Activated CD4-positive, CD25-positive, alpha-beta regulatory T cell treated with anti-CD3 and anti-CD28 coated beads, Interleukin-2, amount 50 U/mL, for 72 hours (primary cell): ENCODE data around the gene CD40.
A peak's percentile ranks its signal among the peaks of the same experiment; 100 is the strongest.

Source experiments
- DNase-seq: peaks from one replicate; pipeline ENCODE4 v3.0.0; 2021

The CD40 gene

DNA sequence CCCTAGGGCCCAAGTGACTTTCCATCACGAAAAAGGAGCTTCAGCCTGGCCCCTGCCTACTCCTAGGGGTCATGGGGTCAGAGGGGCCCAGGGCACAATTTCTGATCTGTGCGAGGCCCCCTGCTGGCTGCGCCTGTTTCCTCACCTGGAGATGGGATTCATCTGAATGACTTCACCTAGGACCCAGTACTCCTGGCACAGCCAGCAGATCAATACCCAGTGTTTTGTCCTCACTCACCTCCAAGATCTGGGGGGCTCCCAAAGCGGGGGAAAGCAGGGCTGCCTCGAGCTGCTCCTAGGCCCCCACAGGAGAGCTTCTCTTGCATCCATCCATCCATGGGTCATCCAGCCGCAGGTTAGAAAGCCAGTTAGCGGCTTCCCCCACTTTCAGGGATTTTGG is 33.8 kb downstream of the CD40 start:
- peak; percentile 48 for DNase-seq

DNA sequence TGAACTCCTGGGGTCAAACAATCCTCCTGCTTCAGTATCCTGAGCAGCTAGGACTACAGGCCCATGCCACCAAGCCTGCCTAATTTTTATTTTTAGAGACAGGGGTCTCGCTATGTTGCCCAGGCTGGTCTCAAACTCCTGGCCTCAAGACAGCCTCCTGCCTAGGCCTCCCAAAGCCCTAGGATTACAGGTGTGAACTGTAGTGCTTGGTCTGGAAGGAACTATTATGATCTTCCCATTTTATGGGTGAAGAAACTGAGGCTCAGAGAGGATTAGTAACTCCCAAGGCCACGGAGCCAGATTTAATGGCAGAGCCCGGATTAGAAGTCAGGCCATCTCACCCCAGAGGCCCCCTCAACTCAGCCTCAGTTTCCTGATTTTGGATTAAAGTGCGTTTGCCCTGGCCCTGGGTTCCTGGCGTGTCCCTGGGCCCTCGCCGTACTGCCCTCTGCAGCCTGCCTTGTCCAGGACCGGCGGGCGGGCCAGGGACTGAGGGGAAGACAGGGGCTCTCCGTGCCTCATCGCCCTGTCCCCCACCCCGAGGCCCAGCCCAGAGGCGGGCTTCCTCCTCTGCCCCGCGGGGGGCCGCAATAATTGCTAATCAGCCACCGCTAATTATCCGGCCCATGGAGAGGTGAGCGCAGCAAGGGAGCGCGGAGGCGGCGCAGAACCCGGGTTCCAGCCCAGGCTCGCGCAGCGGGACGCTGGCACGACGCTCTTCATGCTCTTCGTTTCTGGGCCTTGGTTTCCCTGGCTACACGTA is 34.9 kb downstream of the CD40 start:
- DNase-seq: no peak

DNA sequence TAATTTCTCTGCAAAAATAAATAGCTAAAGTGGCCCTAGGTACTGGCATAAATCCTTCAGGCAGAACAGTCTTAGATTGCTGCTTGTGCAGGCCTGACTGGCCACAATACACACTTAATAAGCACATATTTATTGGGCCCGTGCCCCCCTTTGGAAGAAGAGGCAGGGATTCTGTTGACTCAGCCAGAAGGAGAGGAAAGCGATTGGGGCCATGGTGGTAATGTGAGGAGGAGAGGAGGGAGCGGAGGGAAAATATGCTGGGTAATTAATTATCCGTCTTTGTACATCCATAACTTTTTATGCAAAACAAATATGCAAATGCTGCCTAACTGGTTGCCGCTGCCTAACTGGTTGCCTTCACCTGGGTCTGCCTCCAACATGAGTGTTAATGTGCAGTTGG is 36.2 kb downstream of the CD40 start:
- no peak for DNase-seq

- DNase-seq: no peak
These were observed 36.7 kb downstream of the CD40 start for GRCh38 chr20:46154796-46155195.

GRCh38 chr20:46156065-46156464 is 38.0 kb downstream of the CD40 start:
- DNase-seq: no peak

GRCh38 chr20:46157076-46157592 is 39.0 kb downstream of the CD40 start:
- DNase-seq: no peak

- no peak for DNase-seq
These were observed 39.5 kb downstream of the CD40 start for GRCh38 chr20:46157625-46158024.

GRCh38 chr20:46158476-46158987 is 40.4 kb downstream of the CD40 start:
- DNase-seq: no peak

DNA sequence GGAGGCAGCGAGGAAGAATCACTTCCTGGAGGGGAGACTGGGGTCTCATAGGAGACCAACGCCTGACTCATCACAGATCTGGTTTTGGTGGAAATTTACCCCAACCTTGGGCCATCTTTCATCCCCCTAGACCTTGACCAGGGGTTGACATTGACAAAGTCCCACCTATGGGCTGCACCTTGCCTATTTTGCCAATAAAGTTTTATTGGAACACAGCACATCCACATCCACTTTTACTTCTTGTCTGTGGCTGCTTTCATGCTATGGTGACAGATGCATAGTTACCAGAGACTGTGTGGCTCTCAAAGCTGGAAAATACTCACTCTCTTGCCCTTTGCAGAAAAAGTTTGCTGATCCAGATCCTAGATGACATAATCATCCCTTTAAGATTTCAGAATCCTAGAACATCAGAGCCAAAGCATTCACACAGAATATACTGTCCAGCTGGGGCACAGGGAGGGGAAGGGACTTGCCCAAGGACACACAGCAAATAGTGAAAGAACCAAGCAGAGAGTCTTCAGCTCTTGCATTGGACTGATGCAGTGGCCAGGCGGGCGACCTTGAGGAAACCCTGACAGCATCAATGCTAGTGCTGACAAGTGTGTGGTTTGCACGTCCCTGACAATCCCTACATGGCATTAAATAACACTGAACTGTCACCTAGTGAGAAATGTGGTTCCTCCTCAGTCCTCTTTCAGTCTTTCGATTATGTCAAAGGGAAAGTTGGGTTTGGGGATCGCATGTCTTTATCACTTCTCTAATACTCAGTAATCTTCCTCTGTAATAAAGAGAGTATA is 41.2 kb downstream of the CD40 start:
- DNase-seq: no peak

DNA sequence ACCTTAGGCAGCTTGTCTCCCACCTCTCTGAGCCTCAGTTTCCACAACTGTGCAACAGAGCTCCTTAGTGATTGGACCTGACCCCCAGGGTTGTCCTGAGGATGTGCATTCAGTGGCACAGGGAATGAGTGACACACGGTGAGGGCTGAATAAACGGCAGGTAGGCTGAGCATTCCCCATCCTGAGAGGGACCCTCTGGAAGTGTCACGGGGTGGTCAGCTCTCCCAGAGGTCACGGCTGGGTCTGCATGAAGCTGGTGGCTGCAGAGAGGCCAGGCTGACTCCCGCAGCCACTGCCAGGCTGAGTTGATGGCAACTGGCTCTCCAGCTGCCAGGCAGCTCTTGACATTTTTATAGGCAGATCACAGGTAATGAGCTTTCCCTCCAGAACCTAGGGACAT is 42.5 kb downstream of the CD40 start:
- DNase-seq: no peak

DNA sequence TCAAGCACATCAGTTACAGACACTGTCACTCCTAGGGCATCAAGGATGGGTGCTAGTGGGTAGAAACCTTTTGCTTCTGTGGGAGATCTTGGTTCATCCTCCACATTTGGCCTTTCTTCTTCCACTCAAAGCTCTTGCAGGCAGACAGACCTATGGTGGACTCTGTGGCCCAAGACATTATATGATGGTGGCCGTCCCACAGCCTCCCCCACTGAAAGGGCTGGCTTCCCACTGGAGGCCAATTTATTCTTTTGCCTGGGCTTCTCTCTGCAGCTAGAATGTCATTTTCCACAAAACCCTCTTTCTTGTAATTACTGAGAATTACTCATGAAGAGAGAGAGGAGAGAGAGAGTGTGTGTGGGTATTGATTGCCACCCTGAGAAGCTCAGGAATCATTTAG is 43.8 kb downstream of the CD40 start:
- no peak for DNase-seq

DNA sequence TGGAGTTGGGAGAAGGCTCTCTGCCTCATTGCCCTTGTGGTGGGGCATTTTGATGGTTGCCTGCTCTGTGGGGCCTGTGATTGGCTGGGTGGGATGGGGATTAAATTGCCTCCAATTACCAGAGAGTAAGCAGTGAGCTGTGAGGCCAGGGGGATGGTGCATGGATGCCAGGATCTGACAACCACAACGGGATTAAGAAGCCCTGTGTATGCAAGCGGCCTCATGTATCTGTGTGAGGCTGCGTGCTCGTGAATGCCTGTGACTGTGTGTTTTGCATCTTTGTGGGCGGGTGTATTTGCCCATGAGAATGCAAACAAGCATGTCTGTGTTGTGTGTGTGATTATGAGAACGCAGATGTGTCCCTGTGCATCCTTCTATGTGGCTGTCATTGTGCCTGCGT is 46.1 kb downstream of the CD40 start:
- no peak for DNase-seq

DNA sequence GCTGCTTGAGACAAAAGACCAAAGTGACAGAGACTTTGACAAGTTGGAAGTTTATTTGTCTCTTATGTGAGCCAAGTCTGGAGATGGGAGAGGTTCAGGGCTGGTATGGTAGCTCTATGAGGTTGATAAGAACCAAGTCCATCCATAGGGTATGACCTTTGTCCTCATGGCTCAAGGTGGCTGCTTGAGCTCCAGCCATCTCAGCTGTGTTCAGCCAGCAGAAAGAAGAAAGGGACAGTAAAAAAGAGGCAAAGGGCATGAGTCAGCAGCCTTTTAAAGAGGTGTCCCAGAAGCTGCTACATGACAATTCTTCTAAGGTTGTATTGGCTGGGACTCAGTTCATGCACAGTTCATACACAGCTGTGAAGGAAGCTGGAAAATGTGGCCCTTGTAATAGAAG is 49.0 kb downstream of the CD40 start:
- no peak for DNase-seq

DNA sequence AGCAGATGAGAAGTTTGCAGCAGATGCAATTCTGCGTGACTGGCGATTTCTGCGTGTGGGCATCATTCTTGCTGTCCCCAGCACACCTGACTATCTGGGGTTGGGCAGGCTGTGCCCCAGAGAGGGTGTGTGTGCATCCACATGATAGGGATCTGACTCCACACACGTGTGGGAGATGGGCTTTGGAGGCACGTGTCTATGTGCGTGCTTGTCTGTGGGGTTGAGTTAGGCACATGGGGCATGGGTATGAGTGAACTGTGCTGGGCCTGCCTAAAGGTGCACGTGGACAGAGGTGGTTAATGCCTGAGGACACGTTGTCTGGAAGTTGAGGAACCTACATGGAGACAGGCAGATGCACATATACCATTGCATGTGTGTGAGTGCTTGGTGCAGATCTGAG is 50.3 kb downstream of the CD40 start:
- DNase-seq: no peak

GRCh38 chr20:46169245-46170171 is 51.4 kb downstream of the CD40 start:
- DNase-seq: no peak

- DNase-seq: no peak
These were observed 53.4 kb downstream of the CD40 start for GRCh38 chr20:46171476-46171875.

DNA sequence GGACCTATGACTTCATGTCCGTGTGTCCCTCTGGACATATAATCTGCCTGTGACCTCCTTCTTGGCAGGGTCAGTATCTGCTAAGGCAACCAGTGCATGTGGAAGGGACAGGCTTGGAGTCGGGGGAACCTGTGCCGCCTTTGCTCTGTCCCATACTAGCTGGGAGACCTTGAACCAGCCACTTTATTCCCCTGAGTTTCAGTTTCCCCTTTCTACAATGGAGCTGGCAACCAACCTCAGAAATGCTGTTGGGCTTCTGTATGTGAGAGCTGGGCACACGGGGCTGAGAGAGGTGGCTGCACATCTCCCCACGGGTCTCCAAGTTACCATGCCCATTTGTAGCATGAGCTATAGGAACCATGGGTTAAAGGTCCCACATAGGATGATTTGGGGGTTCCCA is 53.8 kb downstream of the CD40 start:
- DNase-seq: no peak

GRCh38 chr20:46172455-46172854 is 54.3 kb downstream of the CD40 start:
- no peak for DNase-seq

GRCh38 chr20:46172961-46173536 is 54.9 kb downstream of the CD40 start:
- no peak for DNase-seq

DNA sequence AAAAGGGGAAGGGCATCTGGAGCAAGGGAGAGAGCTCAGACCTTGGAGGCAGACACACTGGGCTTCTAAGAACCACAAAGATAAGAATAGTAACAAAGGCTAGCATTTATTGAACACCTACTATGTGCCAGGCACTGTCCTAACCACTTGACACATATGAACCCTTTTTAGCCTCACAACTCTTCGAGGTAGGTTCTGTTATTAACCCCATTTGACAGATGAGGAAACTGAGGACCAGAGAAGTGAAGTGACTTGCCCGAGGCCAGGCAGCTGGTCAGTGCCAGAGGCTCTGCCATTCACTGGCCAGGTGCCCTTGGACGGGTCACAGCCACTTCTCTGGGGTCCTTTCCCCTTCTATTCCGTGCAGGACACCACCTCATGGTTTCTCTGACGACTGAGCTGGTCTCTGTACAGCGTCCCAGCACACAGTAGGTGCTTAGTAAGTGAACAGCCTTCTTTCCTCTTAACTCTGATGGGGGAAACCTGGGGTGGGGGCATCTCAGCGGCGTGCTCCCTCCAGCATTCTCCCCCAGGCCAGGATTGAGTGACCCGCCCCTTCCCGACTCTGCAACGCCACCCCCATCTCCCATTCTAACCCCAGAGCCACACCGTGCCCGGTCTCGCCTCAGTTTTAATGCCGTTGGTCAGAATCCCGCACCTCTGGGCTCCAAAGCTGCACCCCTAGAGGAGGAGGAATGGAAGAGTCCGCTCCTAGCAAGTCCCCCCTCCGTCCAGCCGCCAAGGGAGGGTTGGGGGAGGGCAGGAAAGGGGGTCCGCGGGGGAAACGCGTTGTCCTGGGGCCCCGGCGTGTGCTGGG is 55.7 kb downstream of the CD40 start:
- DNase-seq: no peak

DNA sequence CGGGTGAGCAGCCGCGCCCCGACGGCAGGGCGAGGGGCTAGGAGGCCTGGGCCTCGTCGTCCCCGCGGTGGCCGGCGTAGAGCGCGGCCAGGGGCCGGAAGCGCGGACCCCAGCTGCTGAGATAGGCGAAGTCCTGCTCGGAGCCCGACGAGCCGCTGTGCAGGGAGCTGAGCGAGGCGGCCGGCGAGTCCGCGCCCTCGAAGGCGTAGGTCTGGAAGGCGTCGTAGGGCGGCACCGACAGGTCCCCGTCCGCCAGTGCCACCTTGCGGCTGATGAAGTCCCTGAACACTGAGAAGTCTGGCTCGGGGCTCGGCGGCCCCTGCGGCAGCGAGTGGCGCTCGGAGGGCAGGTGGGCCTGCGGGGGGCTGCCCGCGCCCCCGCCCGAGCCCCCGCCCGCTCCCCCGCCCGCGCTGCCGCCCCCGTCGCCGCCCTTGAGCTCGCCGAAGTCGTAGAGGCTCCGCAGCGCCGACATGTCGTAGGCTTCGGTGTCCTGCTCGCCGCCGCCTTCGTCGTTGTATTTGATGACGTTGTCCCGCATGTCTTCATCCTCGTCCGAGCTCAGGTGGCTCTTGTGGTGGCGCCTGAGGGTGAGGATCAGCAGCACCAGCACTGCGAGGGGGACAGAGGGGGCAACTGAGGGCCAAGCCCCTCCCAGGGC is 56.5 kb downstream of the CD40 start:
- peak; percentile 83 for DNase-seq
